Heart left ventricle (tissue), 16 donors: ENCODE measurements around the gene LEPROT. TPM values are rescaled to one million over a fixed set of nuclear protein-coding genes. Genes with fewer than 3 reads are reported as not detected.

Source experiments
- ATAC-seq, 4 donors: fragments of 200-7000 bp; cut with Tn5 transposase; one replicate each; pipeline ENCODE4 v1.9.1; 2020 to 2022; ENCODE audit warnings: moderate library complexity in 4 of 4, mild to moderate bottlenecking in 3 of 4, moderate number of reproducible peaks in 1 of 4
- DNase-seq, 5 donors: peaks; one replicate each; pipeline ENCODE4 v3.0.0-alpha.2; 2020
- H3K27ac ChIP-seq, 12 donors: fragments of 200-600 bp; sonication (generic) in 4 of 12; one replicate each; pipeline versions ENCODE4 v1.5.0 to v1.8.0; 2016 to 2022; ENCODE audit warnings: mild to moderate bottlenecking in 2 of 12
- H3K27me3 ChIP-seq, 9 donors: fragments of 200-600 bp; sonication (generic) in 2 of 9; one replicate each; pipeline versions ENCODE4 v1.5.1 to v1.8.0; 2016 to 2022; ENCODE audit warnings: mild to moderate bottlenecking in 3 of 9
- H3K36me3 ChIP-seq, 9 donors: fragments of 200-600 bp; sonication (generic) in 2 of 9; one replicate each; pipeline versions ENCODE4 v1.5.0 to v1.8.0; 2018 to 2022; ENCODE audit warnings: mild to moderate bottlenecking in 2 of 9
- H3K4me1 ChIP-seq, 12 donors: fragments of 200-600 bp; sonication (generic) in 4 of 12; one replicate each; pipeline versions ENCODE4 v1.5.0 to v1.8.0; 2016 to 2022; ENCODE audit warnings: mild to moderate bottlenecking in 3 of 12
- H3K4me3 ChIP-seq, 12 donors: fragments of 200-600 bp; sonication (generic) in 4 of 12; one replicate each; pipeline versions ENCODE4 v1.5.0 to v1.8.0; 2017 to 2022; ENCODE audit warnings: mild to moderate bottlenecking in 9 of 12, moderate library complexity in 4 of 12
- H3K9me3 ChIP-seq, 12 donors: fragments of 200-600 bp; sonication (generic) in 4 of 12; one replicate each; pipeline versions ENCODE4 v1.5.0 to v1.8.0; 2016 to 2022; ENCODE audit warnings: mild to moderate bottlenecking in 1 of 12
- POLR2A ChIP-seq, 2 donors: fragments of 450-650 bp; IDR thresholded peaks; one replicate each; pipeline ENCODE4 v1.6.1; 2017; ENCODE audit warnings: antibody characterized with exemption in 2 of 2, mild to moderate bottlenecking in 2 of 2, moderate library complexity in 2 of 2
- whole genome bisulfite sequencing, 4 donors: extraction: QIAGEN DNeasy Blood & Tissue Kit in 2 of 4; methylation state at CpG; one replicate each; pipeline versions ENCODE4 v1.1.5 to v1.1.7; 2013 to 2018; 5-methylcytosine and 5-hydroxymethylcytosine counted together
- intact Hi-C, 10 donors: fragments of 100-400 bp; cut with DNase I; formaldehyde crosslinking; loops; one replicate each; pipeline versions ENCODE4 v1.11.1 to v1.14.2; 2022
- long read RNA-seq, 3 donors: library from polyadenylated mRNA; unstranded; transcript quantifications; one replicate each; pipeline ENCODE4 v2.0.0, GENCODE V29; 2020 to 2021
- polyA plus RNA-seq, 2 donors: library from polyadenylated mRNA; stranded (reverse); fragments of 200-250 nt; gene quantifications; one replicate each; pipeline ENCODE4 v1.2.3, GENCODE V29; 2013
- total RNA-seq, 9 donors: library from RNA; depleted of rRNA in 2 of 9; stranded (reverse); fragments of >200 nt in 2 of 9; fragmentation: NEBNext Ultra II Directional in 3 of 9; extraction: Animal tissue kit (Norgen Biotek cat#: 25700) in 3 of 9; gene quantifications; one replicate each; pipeline versions ENCODE4 v1.1.0 to v1.2.4, GENCODE V29; 2016 to 2023
- TF ChIP-seq, protein P1 (sequence below), 12 donors: fragments of 200-600 bp; sonication (generic) in 4 of 12; IDR thresholded peaks; one replicate each; pipeline versions ENCODE4 v1.5.0 to v1.8.0; 2018 to 2022; ENCODE audit warnings: antibody characterized with exemption in 12 of 12, mild to moderate bottlenecking in 5 of 12
- donor health status: ischemic (EF 13 %, LVEDD 7.1; RV severe dilation, severe dysfunction).
- donor health status: healthy with polysubstance abuse.
- donor health status: DM: no; HTN: yes; CAD: no.
- donor health status: DM: no; HTN: no; CAD: no.
- donor health status: ischemic (EF 25% LVEDD 6.9; RV normal size, moderate dysfunction).
- donor health status: ischemic (EF 25% LVEDD 5.7; RV mildly dilated, moderate dysfunction).
- donor health status: healthy.
- donor health status: DM: yes; HTN: yes; CAD: no.
- donor health status: ischemic (EF 35%, LVEDD 5.7; RV mildly dilated, moderate dysfunction).
- donor health status: nonischemic (EF 11% LVEDD 7.7; RV severe dilation, severe dysfunction).
- donor health status: DM: yes; HTN: yes; CAD: no.
- donor health status: PGD.
- donor health status: ischemic (EF 29% LVEDD 5.4; RV normal size, mild dysfunction).
- donor health status: nonischemic (EF 23%, LVEDD 6.1; RV moderate dilation, normal function).

LEPROT gene
- total RNA-seq (10 to 100 TPM; 37.0 to 66.2 (median 46.3) TPM), polyA plus RNA-seq (10 to 100 TPM; 20.8 to 46.2 TPM)
- long read RNA-seq, donor 1, full-length matches to known transcripts, result 55 of 62 reads
- long read RNA-seq, donor 1, partial matches to known transcripts, result 6 of 62 reads
- long read RNA-seq, donor 1, other reads (novel, unspliced or antisense), result 1 of 62 reads
- long read RNA-seq, donor 2, full-length matches to known transcripts, result 155 of 178 reads
- long read RNA-seq, donor 2, partial matches to known transcripts, result 22 of 178 reads
- long read RNA-seq, donor 2, other reads (novel, unspliced or antisense), result 1 of 178 reads
- long read RNA-seq, donor 3, full-length matches to known transcripts, result 55 of 69 reads
- long read RNA-seq, donor 3, partial matches to known transcripts, result 14 of 69 reads
- long read RNA-seq, donor 3, other reads (novel, unspliced or antisense), result 0 of 69 reads

DNA sequence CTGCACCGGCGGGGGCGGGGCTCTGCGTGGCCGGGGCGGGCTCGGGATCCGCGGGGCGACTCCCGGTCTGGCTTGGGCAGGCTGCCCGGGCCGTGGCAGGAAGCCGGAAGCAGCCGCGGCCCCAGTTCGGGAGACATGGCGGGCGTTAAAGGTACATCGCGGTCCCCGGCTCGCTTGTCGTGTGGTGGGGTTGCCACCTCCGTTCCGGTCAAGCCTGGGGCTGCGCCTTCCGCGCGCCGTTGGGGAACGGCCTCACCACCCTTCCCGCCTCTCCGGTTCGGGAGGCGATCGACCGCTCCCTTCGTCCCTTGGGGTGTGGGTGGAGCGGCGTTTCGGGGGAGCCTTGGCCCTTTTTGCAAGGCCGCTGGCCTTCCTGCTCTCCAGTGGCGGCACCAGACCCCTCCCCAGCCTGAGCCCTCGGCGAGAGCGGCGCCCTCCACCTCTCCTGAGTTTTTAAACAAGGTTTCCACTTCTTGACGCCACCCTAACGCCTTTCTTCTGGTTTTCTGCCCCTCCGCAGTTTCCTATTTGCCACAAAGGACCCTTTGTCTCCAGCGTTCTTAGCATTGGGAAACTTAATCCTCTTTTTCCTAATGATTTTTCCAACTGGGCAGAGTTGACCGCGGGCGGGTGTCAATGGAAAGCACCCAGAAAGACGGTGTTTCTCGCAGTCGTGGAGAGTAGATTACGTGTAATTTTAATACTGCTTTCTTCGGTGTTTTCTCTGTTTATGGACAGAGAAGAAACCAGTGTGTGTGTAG, at the start of gene LEPROT, which contains the start of gene LEPR:
LEPROT (plus strand) TSS at position 79 of the 761 bp plus-strand sequence; CDS start at position 136, 57 bp downstream.
LEPR (plus strand) TSS at position 79 of the 761 bp plus-strand sequence. CDS start 144,898 bp downstream, outside the sequence.
- 1% methylated on average over 38 to 60 of the region's 60 CpGs for WGBS, 4 donors
- no peaks in the 10 kb centered on the region for H3K9me3 ChIP-seq
- peak in 1 of 4 donors; percentile 0 for ATAC-seq
- intact Hi-C loops, result loop anchor here in 9 of 10 donors (5.0 to 10.0 kb wide), 8 partner anchors 156 to 358 kb away; no protein-coding TSS in a partner anchor
- peaks cover 0 to 52% (median 27%) of the 10 kb centered on the region in 12 donors for H3K4me1 ChIP-seq
- peaks cover 0 to 11% (median 6%) of the 10 kb centered on the region in 9 donors for H3K36me3 ChIP-seq
- H3K27ac ChIP-seq, result peak within 1 kb of the TSS; percentile 92 to 99 (median 97)
- H3K4me3 ChIP-seq, result peak within 1 kb of the TSS; percentile 43 to 98 (median 80)
- H3K27me3 ChIP-seq, result no peaks in the 10 kb centered on the region
- DNase-seq, result peak in 1 of 5 donors; percentile 5
- TF ChIP-seq, protein P1, sequence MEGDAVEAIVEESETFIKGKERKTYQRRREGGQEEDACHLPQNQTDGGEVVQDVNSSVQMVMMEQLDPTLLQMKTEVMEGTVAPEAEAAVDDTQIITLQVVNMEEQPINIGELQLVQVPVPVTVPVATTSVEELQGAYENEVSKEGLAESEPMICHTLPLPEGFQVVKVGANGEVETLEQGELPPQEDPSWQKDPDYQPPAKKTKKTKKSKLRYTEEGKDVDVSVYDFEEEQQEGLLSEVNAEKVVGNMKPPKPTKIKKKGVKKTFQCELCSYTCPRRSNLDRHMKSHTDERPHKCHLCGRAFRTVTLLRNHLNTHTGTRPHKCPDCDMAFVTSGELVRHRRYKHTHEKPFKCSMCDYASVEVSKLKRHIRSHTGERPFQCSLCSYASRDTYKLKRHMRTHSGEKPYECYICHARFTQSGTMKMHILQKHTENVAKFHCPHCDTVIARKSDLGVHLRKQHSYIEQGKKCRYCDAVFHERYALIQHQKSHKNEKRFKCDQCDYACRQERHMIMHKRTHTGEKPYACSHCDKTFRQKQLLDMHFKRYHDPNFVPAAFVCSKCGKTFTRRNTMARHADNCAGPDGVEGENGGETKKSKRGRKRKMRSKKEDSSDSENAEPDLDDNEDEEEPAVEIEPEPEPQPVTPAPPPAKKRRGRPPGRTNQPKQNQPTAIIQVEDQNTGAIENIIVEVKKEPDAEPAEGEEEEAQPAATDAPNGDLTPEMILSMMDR (IDR thresholded peaks at IDR 0.05), result no peak
- peak in 1 of 2 donors; percentile 88 for TF ChIP-seq POLR2A (IDR thresholded peaks at IDR 0.05)

DNA sequence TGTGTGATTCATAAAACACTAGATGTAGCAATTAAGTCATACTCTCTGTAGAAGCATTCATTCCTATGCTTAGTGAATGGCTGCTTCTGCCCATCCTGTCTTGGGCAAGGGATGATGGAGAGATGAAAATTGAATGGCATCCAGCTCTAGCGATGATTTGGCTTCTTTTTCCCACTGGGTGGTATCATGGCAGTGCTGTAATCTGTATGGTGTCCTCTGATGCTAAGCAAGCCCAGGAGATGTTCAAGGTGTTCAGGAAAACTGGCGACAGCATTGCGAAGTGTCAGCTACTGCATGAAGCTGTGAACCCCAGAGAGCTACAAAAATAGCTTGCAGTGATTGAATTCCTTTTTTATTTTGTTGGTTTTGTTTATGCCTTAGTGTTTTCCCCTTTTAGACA, 48.9 kb upstream of the LEPROT start:
- peaks cover 0 to 6% (median 0%) of the 10 kb centered on the region in 9 donors for H3K36me3 ChIP-seq
- TF ChIP-seq POLR2A (IDR thresholded peaks at IDR 0.05), result no peak
- TF ChIP-seq, protein P1 (IDR thresholded peaks at IDR 0.05), result no peak
- no peak for ATAC-seq
- H3K9me3 ChIP-seq, result no peaks in the 10 kb centered on the region
- WGBS, 4 donors, result 61 to 70% (median 66%) methylated on average over 3 of the region's 3 CpGs
- no peak overlapping the region for H3K4me3 ChIP-seq
- intact Hi-C loops, result no loop called here
- H3K4me1 ChIP-seq, result no peaks in the 10 kb centered on the region
- no peaks in the 10 kb centered on the region for H3K27me3 ChIP-seq
- H3K27ac ChIP-seq, result no peak overlapping the region
- DNase-seq, result no peak

DNA sequence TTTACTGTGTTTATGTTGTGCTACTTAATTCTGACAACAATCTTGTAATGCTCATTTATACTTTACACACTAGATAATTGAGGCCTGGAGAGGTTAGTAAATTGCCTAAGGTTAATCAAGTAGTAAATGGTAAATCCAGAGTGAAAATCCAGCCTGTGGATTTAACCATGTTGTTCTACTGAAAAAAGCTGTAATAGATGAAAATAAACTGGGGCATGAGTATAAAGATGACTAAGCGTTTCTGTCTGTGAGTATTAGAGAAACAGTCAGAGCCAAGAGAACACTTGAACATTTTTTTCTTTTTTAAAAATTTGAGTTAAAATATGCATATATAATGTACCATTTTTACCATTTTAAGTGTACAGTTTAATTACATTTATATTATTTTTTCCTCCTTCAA, 47.9 kb upstream of the LEPROT start:
- Histone ChIP-seq H3K9me3 (no peaks in the 10 kb centered on the region), H3K4me3 (no peak overlapping the region), H3K36me3 (no peaks in the 10 kb centered on the region), H3K4me1 (no peaks in the 10 kb centered on the region), H3K27me3 (no peaks in the 10 kb centered on the region), H3K27ac (no peak overlapping the region)
- ATAC-seq (no peak), DNase-seq (no peak)
- no peak for TF ChIP-seq POLR2A (IDR thresholded peaks at IDR 0.05)
- TF ChIP-seq, protein P1 (IDR thresholded peaks at IDR 0.05), result no peak
- intact Hi-C loops, result no loop called here
- 70 to 83% (median 76%) methylated on average over 1 of the region's 1 CpG for WGBS, 4 donors
